WTC11 (cell line): ENCODE data around the gene AFG3L2.

Source experiments
- ELF4 ChIP-seq: sonication (generic); formaldehyde crosslinking; IDR thresholded peaks from 2 replicates; pipeline ENCODE4 v1.8.1; 2022; ENCODE audit warnings: low read depth, mild to moderate bottlenecking, moderate library complexity, missing genetic modification reagents
- FOXP1 ChIP-seq: sonication (generic); formaldehyde crosslinking; IDR thresholded peaks from 2 replicates; pipeline ENCODE4 v1.8.0; 2022; ENCODE audit warnings: missing genetic modification reagents, mild to moderate bottlenecking, moderate library complexity, borderline replicate concordance
- RELA ChIP-seq: sonication (generic); formaldehyde crosslinking; IDR thresholded peaks from 2 replicates; pipeline ENCODE4 v1.8.1; 2022; ENCODE audit warnings: missing genetic modification reagents, mild to moderate bottlenecking, borderline replicate concordance
- SMAD4 ChIP-seq: sonication (generic); formaldehyde crosslinking; IDR thresholded peaks from 2 replicates; pipeline ENCODE4 v1.8.0; 2022; ENCODE audit warnings: mild to moderate bottlenecking, missing genetic modification reagents
- TP53 ChIP-seq: sonication (generic); formaldehyde crosslinking; IDR thresholded peaks from 2 replicates; pipeline ENCODE4 v1.8.1; 2023; ENCODE audit warnings: mild to moderate bottlenecking, missing genetic modification reagents
- TF ChIP-seq, protein P1 (sequence below): fragments of 200-600 bp; IDR thresholded peaks from 2 replicates; pipeline ENCODE4 v1.8.0; 2022; ENCODE audit warnings: antibody characterized with exemption
- TF ChIP-seq, protein P2 (sequence below): sonication (generic); formaldehyde crosslinking; conservative IDR thresholded peaks from 2 replicates; pipeline ENCODE4 v1.8.1; 2022; ENCODE audit warnings: mild to moderate bottlenecking, missing genetic modification reagents
- TF ChIP-seq, protein P3 (sequence below): sonication (generic); formaldehyde crosslinking; IDR thresholded peaks from 2 replicates; pipeline ENCODE4 v1.8.1; 2022; ENCODE audit warnings: low read depth, mild to moderate bottlenecking, moderate library complexity, missing genetic modification reagents, borderline replicate concordance

DNA sequence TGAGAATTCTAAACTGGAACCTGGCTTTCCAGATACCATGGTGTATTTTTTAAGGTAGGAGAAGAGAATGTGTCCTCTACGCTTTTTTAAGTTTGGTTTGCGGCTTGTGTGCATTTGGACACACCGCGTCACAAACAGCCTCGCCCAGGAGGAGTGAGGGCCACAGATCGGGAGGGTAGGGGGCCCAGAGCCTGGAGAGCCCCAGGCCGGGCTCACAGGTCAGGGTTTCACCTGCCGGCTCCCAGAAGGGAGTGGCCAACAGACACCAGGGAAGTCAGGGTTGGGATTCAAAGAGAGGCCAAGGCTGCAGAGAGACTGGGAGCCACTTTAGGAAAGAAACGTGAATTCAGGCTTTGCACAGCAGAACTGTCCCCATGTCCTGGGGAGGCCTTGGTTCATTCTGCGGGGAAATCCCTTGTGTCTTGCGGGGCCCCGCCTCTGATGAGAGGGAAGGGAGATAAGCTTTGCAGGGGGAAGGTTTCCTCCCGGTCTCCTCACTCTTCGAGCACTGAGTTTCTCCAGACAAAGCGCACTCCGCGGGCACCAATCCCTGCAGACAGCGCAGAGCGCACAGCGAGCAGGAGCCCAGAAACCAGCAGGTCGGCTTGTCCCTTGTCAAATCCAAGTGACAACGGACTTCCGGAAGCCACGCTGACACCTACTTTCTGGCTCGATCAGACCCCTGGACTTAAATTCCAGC lies 70.9 kb downstream of the AFG3L2 start:
- TF ChIP-seq, protein P1, sequence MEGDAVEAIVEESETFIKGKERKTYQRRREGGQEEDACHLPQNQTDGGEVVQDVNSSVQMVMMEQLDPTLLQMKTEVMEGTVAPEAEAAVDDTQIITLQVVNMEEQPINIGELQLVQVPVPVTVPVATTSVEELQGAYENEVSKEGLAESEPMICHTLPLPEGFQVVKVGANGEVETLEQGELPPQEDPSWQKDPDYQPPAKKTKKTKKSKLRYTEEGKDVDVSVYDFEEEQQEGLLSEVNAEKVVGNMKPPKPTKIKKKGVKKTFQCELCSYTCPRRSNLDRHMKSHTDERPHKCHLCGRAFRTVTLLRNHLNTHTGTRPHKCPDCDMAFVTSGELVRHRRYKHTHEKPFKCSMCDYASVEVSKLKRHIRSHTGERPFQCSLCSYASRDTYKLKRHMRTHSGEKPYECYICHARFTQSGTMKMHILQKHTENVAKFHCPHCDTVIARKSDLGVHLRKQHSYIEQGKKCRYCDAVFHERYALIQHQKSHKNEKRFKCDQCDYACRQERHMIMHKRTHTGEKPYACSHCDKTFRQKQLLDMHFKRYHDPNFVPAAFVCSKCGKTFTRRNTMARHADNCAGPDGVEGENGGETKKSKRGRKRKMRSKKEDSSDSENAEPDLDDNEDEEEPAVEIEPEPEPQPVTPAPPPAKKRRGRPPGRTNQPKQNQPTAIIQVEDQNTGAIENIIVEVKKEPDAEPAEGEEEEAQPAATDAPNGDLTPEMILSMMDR = no peak
- TF ChIP-seq, protein P2, sequence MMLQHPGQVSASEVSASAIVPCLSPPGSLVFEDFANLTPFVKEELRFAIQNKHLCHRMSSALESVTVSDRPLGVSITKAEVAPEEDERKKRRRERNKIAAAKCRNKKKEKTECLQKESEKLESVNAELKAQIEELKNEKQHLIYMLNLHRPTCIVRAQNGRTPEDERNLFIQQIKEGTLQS (CRISPR knock-in tag) = no peak
- TF ChIP-seq RELA (CRISPR knock-in tag) = no peak
- TF ChIP-seq SMAD4 (CRISPR knock-in tag) = no peak
- TF ChIP-seq, protein P3, sequence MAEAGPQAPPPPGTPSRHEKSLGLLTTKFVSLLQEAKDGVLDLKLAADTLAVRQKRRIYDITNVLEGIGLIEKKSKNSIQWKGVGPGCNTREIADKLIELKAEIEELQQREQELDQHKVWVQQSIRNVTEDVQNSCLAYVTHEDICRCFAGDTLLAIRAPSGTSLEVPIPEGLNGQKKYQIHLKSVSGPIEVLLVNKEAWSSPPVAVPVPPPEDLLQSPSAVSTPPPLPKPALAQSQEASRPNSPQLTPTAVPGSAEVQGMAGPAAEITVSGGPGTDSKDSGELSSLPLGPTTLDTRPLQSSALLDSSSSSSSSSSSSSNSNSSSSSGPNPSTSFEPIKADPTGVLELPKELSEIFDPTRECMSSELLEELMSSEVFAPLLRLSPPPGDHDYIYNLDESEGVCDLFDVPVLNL (CRISPR knock-in tag) = no peak
- no peak for TF ChIP-seq TP53 (CRISPR knock-in tag)
- no peak for TF ChIP-seq ELF4 (CRISPR knock-in tag)
- TF ChIP-seq FOXP1 (CRISPR knock-in tag) = no peak
